ENCODE data around the gene ZNF536. TPM values are rescaled to one million over a fixed set of nuclear protein-coding genes. Genes with fewer than 3 reads are reported as not detected.

Gene ZNF536
- total RNA-seq, 1 donor from 2014 or later: not detected

GRCh38 chr19:30558793-30559192 lies 186.6 kb downstream of the ZNF536 start:
- no peak for DNase-seq (ENCODE audit: low read depth in 2 of 2)

GRCh38 chr19:30559446-30559845 lies 187.3 kb downstream of the ZNF536 start:
- no peak for DNase-seq (ENCODE audit: low read depth in 2 of 2)

GRCh38 chr19:30562981-30563380 lies 190.8 kb downstream of the ZNF536 start:
- no peak for DNase-seq (ENCODE audit: low read depth in 2 of 2)

GRCh38 chr19:30563691-30564090 lies 191.5 kb downstream of the ZNF536 start:
- DNase-seq (ENCODE audit: low read depth in 2 of 2): no peak

GRCh38 chr19:30564551-30565011 lies 192.4 kb downstream of the ZNF536 start:
- no peak for DNase-seq (ENCODE audit: low read depth in 2 of 2)

GRCh38 chr19:30565636-30566035 lies 193.5 kb downstream of the ZNF536 start:
- no peak for DNase-seq (ENCODE audit: low read depth in 2 of 2)

- no peak for DNase-seq (ENCODE audit: low read depth in 2 of 2)
These were observed 194.7 kb downstream of the ZNF536 start for GRCh38 chr19:30566681-30567420.

GRCh38 chr19:30567536-30568232 lies 195.5 kb downstream of the ZNF536 start:
- DNase-seq (ENCODE audit: low read depth in 2 of 2): no peak

- DNase-seq (ENCODE audit: low read depth in 2 of 2): no peak
These were observed 198.0 kb downstream of the ZNF536 start for GRCh38 chr19:30570194-30570593.

GRCh38 chr19:30577551-30578105 lies 205.4 kb downstream of the ZNF536 start:
- DNase-seq (ENCODE audit: low read depth in 2 of 2): no peak

- no peak for DNase-seq (ENCODE audit: low read depth in 2 of 2)
These were observed 207.2 kb downstream of the ZNF536 start for GRCh38 chr19:30579419-30579818.

GRCh38 chr19:30580673-30581072 lies 208.5 kb downstream of the ZNF536 start:
- no peak for DNase-seq (ENCODE audit: low read depth in 2 of 2)

- DNase-seq (ENCODE audit: low read depth in 2 of 2): no peak
These were observed 211.9 kb downstream of the ZNF536 start for GRCh38 chr19:30584090-30584489.

- no peak for DNase-seq (ENCODE audit: low read depth in 2 of 2)
These were observed 215.7 kb downstream of the ZNF536 start for GRCh38 chr19:30587869-30588268.

- no peak for DNase-seq (ENCODE audit: low read depth in 2 of 2)
These were observed 218.5 kb downstream of the ZNF536 start for GRCh38 chr19:30590596-30591229.

- DNase-seq (ENCODE audit: low read depth in 2 of 2): no peak
These were observed 221.2 kb downstream of the ZNF536 start for GRCh38 chr19:30593356-30593755.

GRCh38 chr19:30593975-30594745 lies 222.0 kb downstream of the ZNF536 start:
- DNase-seq (ENCODE audit: low read depth in 2 of 2): no peak

- DNase-seq (ENCODE audit: low read depth in 2 of 2): no peak
These were observed 224.1 kb downstream of the ZNF536 start for GRCh38 chr19:30596268-30596667.

- no peak for DNase-seq (ENCODE audit: low read depth in 2 of 2)
These were observed 224.7 kb downstream of the ZNF536 start for GRCh38 chr19:30596813-30597399.

GRCh38 chr19:30598688-30599087 lies 226.5 kb downstream of the ZNF536 start:
- DNase-seq (ENCODE audit: low read depth in 2 of 2): no peak
